HG02678 (cell line): Measurements from ENCODE around the gene WASHC2A.
"Not testable (repeated sequence)": the region's sequence is repeated elsewhere in the genome, so short reads cannot be mapped to it uniquely, and the experiment has no call there.

Experiments used
- ATAC-seq: cut with Tn5 transposase; IDR thresholded peaks from one replicate; pipeline ENCODE4 v1.9.1; 2021; ENCODE audit warnings: mild to moderate bottlenecking, moderate library complexity; ENCODE audit not compliant: unreplicated experiment

The WASHC2A gene

GRCh38 chr10:50067546-50068351 is at the start of gene WASHC2A:
WASHC2A (plus strand) TSS chr10:50067954; CDS start chr10:50068006, 52 bp downstream.
- ATAC-seq, result peak; percentile 98

GRCh38 chr10:50019279-50019678 is 48.5 kb upstream of the WASHC2A start:
- ATAC-seq, result not testable (repeated sequence)

GRCh38 chr10:50020451-50021024 is 47.2 kb upstream of the WASHC2A start:
- not testable (repeated sequence) for ATAC-seq

- ATAC-seq, result no peak
Measured at GRCh38 chr10:50021646-50022045, 46.1 kb upstream of the WASHC2A start.

- not testable (repeated sequence) for ATAC-seq
Measured at GRCh38 chr10:50024716-50025383, 42.9 kb upstream of the WASHC2A start.

- no peak for ATAC-seq
Measured at GRCh38 chr10:50025627-50026026, 42.1 kb upstream of the WASHC2A start.

GRCh38 chr10:50027195-50027594 is 40.6 kb upstream of the WASHC2A start:
- ATAC-seq, result no peak

- ATAC-seq, result no peak
Measured at GRCh38 chr10:50033481-50033880, 34.3 kb upstream of the WASHC2A start.

- ATAC-seq, result not testable (repeated sequence)
Measured at GRCh38 chr10:50035337-50035736, 32.4 kb upstream of the WASHC2A start.

GRCh38 chr10:50044941-50045664 is 22.7 kb upstream of the WASHC2A start:
- ATAC-seq, result no peak

- ATAC-seq, result not testable (repeated sequence)
Measured at GRCh38 chr10:50046457-50046856, 21.3 kb upstream of the WASHC2A start.

GRCh38 chr10:50047594-50047993 is 20.2 kb upstream of the WASHC2A start:
- ATAC-seq, result not testable (repeated sequence)

GRCh38 chr10:50051995-50052660 is 15.6 kb upstream of the WASHC2A start:
- peak; percentile 82 for ATAC-seq

GRCh38 chr10:50052778-50053376 is 14.9 kb upstream of the WASHC2A start:
- not testable (repeated sequence) for ATAC-seq

- not testable (repeated sequence) for ATAC-seq
Measured at GRCh38 chr10:50055494-50056292, 12.1 kb upstream of the WASHC2A start.

GRCh38 chr10:50056654-50057053 is 11.1 kb upstream of the WASHC2A start:
- ATAC-seq, result not testable (repeated sequence)

- ATAC-seq, result not testable (repeated sequence)
Measured at GRCh38 chr10:50058727-50059126, 9.0 kb upstream of the WASHC2A start.

- not testable (repeated sequence) for ATAC-seq
Measured at GRCh38 chr10:50059946-50060345, 7.8 kb upstream of the WASHC2A start.

GRCh38 chr10:50061548-50061947 is 6.2 kb upstream of the WASHC2A start:
- not testable (repeated sequence) for ATAC-seq
